OCI-LY3 (cell line): ENCODE data around the gene ERCC6L.

Experiments
- CTCF ChIP-seq: fragments of 200-600, 300-600 bp; sonication (generic); IDR thresholded peaks from 2 replicates; pipeline ENCODE4 v1.5.1; 2014; ENCODE audit warnings: antibody characterized with exemption, low read length, low read depth
- EZH2phosphoT487 ChIP-seq: fragments of 200-600 bp; shearing (Covaris generic); IDR thresholded peaks from 2 replicates; pipeline ENCODE4 v1.6.1; 2018; ENCODE audit warnings: antibody characterized with exemption, mixed run types, low read depth

GRCh38 chrX:72270316-72270866, 31.6 kb upstream of the ERCC6L start:
- no peak for TF ChIP-seq CTCF
- no peak for TF ChIP-seq EZH2phosphoT487
